Superior temporal gyrus (tissue), 1 donor: ENCODE measurements around the gene SACM1L.

Experiments
- DNase-seq: peaks from one replicate; pipeline ENCODE4 v3.0.0-alpha.2; 2016; ENCODE audit errors: extremely low spot score

SACM1L gene

DNA sequence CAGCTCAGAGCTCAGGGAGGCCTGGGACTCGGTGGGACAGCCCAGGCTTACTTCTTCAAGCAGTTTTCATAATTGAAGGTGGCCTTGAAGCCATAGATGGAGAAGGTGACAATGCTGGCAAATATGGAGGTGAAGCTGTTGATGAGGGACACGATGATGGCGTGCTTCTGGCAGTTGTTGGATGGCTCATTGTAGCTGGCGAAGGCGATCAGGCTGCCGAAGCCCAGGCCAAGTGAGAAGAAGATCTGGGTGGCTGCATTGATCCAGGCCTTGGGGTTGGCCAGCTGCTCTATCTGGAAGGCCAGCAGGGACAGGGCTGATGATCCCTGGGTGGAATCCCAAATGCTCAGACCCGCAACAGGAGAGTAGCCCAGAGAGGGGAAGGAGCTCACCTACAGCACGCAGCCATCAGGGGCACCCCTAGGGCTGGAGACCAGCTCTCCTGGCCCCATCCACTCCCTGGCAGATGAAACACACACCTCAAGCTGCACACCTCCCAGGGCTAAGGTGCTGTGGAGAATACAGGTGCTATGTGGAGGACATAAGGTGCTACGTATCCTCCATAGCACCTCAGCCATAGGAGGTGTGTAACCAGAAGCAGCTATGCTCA lies 82.1 kb downstream of the SACM1L start:
- no peak for DNase-seq

DNA sequence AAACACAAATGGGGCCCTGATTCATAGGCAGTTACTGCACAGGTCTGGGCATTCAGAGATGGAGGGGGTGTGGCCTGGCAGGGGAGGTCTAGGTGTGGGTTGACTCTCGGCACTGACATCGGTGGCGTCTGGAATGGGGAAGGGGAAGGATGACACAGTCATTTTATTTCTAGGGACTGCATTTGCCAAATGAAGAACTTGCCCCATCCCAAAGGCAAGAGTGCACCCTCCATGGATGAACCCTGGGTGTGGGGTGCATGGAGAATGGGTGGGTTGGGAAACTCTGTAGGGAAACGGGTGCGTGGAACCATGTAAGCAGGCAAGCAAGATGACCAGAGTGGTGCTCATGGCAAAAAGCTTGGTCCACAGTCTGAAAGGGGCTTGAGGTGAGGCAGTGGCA lies 82.6 kb downstream of the SACM1L start:
- no peak for DNase-seq

DNA sequence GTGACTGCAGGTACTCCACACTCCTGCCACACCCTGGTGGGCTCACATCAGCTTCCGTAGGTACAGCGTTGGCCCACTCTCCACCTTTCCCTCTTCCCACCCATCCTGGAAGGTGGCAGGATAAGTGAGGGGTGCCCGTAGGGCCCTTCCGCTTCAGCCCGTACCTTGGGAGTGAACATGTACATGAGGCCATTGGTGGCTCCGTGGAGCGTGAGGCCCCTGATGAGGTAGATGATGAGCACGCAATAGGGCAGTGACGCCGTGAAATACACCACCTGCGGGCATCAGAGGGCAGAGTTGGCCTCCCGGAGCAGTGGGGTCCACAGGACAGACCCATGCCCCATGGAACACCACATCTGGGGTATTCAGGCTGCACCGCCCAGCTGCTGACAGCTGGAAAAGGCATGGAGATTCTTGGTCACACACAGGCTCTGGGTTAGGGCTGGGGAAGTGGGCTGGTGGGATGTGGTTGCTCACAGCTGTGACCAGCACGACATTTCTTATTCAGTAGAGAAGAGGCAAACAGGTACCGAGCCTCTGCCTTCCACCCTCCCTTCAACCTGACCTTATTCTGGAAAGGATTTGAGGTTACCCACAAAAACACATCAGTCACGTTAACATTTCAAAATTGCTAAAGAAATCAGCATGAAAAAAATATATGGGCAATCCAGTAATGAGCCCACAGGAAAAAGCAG lies 83.3 kb downstream of the SACM1L start:
- DNase-seq: no peak

DNA sequence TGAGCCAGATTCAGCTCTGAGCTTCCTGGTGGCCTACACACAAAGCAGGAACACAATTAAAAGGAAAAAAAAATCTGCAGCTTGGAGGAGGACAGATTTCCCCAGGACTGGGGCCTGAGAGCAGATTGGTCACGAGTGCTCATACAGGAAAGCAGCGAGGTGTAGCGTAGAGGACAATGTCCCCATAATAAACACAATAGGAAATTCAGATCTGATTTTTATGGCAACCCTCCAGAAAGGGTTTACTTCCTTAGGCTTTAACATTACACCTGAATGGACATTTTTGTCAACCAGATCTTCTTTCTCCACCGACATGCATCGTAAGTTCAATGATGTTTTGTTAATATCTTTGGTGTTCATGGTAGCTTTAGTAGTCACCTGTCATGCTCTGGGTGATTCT lies 83.9 kb downstream of the SACM1L start:
- no peak for DNase-seq

DNA sequence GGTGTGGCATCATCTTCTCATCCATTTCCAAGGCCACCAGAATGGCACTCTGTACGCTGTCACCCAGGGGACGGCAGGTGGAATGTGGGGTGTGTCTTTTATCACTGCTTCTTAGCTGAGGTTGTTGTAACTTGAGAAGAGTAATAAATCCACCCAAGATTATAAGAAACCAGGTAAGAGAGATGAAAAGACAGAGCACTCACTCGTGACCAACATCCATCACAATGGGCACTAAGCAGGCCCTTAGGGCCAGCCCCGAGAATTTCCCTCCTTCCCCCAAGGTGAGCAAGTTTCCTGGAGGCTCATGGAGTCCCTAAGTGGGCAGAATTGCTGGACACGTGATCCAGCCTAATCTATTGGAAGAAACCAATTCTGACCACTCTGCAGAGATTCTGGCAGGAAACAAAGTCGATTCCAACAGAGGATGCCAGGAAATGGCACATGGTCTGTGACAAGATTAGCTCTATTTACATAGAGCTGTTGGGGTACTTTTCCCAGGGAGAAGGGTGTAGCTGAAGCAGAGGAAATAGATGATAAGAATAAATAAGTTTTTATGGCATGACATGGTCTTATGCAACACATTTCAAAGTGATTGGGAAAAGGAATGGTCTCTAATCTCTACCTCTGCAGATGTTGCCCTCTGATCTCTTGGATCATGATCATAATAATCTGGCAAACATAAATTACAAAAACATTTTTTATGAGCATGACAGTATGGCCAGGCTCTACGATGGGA lies 84.7 kb downstream of the SACM1L start:
- DNase-seq: no peak

DNA sequence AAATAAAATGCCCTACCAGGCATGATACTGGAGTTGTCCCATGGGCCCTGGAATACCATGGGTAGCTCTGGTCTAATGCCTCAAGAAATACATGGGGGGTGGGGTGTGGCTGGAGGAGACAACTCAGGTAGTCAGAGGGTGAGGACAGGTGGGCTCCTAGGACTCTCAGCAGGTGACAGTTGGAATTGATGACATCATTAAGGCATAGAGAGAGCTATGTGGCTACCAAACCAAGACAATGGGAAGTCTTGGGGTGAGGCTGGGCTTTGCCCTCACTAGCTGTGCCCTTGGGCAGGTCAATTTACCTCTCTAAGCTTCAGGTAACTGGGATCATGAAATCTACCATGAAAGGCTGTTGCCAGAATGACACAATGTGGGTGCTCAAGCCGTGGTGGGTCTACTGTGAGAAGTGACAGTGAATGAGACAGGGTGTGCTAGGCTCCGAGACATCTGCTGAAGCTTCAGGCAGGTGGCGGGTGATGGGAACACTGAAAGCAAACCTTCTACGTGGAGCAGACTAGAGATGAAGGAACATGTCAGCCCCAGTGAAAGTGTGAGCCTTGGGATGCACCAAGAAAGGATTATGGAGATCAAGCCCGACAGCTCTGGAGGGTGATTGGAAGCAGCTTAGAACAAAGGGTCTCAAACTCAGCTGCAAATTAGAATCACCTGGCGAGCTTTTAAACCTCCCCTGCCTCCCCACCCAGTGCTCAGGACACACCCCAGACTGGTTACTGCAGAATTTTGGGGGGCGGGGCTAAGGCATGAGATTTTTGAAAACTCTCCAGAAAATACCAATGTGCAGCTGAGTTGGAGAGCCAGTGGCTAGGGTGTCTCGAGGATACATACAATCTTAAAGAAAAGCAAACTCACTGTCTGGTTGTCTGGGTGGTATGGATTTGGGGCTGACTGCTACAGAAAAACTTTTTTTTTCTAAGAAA lies 85.7 kb downstream of the SACM1L start:
- no peak for DNase-seq

DNA sequence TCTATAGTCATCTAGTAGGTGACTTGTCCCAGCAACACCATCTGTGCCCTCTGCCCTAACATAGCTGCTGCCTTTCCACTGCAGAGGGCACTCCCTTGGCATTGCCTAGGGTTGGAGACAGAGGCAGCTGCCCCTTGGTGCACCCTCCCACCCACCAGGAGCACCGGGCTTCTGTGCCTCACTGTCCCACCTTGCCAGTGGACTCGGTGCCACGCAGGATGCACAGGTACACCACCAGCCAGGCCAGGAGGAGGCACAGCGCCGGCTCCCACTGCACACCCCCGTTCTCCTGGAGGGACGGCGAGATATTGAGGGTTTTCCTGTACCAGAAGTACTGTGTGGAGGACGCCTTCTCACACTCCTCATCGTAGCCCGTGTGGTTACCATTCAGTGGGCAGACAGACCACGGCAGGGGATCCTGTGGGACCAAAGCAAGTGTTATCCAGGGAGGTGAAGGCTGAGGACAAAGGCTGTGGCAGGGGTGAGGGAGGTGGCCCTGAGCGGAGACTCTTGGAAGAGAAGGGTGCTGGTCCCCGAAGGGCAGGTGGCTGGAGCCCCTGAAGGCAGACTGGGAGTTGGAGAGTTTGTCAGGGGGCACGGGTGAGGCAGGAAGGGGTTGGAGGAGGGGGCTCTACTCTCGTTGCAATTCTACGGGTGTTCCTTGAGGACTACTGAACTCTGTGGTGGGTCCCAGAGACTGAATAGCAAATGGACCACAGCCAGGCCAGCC lies 86.5 kb downstream of the SACM1L start:
- no peak for DNase-seq

DNA sequence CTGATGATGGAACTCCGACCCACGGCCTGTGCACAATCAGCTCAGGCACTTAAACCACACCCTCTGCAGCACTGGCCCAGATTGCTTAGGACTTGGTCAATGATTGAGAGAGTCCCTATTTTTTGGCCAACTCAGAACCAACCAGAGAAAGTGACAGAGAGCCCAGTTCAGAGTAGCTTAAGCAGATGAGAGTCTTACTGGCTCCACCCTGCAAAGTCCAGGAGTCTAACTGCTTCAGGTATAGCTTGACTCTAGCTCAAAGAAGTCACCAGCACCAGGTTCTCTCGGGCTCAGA lies 87.1 kb downstream of the SACM1L start:
- no peak for DNase-seq

DNA sequence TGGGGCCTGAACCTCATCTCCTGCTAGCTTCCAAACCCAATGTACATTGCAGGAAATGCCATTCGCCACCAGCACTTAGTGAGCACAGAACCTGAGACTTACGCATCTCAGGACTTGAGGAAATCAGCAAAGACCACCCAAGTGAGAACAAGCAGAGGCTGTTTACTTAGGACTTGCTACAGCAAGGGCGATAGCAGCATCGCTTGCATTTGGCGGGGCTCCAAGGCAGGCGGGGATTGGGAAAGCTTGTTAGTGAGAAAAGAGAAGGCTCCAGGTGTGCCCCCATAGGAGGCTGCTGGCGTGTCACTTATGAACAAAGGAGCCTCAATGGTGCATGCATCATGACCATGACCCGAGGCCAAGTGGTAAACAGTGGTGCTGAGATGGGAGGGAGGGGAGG lies 87.4 kb downstream of the SACM1L start:
- DNase-seq: no peak

DNA sequence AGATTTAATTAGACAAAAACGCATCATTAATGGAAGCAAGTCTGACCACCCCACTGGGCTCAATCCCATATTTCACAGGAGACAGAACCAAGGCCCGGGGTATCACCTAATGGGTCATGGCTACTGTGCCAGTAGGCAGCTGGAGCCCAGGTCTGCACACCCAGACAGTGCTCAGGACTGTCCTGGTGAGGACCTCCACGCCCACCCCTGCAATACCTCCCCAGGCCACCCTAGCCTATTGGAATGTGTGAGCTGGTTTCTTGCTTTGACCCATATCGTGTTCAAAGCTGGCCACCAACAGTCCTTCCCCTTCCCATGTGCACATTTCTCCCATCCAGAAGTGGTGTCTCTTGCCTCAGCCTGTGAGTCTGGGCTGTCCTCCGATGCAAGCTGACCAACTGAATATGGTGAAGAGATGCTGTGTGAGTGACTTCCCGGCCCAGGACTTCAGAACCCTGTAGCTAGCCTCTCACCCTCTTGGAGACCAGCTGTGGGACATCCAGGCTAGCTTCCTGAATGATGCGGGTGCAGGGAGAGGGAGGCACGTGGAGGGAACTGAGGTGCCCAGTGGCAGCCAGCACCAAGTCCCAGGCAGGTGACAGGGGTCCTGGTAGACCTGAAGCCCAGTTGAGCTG lies 88.0 kb downstream of the SACM1L start:
- DNase-seq: no peak

DNA sequence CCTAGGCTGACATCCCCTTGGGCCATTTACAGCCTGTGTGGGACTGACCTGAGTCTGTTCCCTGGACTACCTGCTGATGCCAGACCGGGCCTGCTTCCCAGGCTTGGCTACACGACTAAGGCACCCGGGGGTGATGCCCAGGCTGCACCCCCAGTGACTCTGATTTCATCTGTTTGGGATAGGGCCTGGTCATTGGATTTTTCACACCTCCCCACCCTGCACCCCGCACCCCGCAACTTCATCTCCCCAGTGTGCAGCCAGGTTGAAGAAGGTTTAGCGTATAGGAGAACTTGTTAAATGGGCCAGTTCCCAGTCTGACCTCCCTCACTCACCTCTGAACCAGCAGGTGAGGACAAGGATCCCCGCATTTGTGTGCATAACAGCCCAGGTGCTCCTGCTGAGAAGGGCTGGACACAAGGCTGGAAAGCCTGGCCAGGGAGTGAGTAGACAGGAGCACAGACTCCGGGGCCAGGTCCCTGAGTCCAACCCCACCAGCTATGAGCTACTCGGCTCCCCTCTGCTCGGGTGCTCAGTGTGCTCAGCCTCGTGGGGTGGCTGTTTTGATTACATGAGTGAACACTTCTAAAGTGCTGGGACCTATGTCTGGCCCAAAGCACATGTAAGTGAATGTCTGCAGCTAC lies 88.7 kb downstream of the SACM1L start:
- DNase-seq: no peak

DNA sequence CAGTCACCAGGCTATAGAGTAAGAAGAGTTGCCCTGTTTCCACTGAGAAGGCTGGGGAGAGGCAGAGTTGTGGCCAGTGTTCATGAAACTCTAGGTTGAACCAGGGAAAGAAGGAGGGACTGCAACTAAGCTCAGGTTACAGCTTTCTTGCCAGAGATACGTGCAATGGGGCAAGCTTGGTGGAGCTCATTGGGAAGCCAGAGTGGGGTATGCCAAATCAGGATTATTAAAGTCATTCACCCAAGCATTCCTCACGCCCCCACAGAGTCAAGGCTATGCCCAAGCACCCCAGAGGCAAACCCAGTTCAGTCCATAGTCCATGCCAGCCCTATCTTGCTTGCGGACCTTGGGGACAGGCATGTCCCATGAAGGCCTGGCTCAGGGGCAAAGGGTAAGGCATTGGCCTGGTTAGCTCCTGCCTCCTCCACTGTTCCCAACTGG lies 89.6 kb downstream of the SACM1L start:
- DNase-seq: no peak

DNA sequence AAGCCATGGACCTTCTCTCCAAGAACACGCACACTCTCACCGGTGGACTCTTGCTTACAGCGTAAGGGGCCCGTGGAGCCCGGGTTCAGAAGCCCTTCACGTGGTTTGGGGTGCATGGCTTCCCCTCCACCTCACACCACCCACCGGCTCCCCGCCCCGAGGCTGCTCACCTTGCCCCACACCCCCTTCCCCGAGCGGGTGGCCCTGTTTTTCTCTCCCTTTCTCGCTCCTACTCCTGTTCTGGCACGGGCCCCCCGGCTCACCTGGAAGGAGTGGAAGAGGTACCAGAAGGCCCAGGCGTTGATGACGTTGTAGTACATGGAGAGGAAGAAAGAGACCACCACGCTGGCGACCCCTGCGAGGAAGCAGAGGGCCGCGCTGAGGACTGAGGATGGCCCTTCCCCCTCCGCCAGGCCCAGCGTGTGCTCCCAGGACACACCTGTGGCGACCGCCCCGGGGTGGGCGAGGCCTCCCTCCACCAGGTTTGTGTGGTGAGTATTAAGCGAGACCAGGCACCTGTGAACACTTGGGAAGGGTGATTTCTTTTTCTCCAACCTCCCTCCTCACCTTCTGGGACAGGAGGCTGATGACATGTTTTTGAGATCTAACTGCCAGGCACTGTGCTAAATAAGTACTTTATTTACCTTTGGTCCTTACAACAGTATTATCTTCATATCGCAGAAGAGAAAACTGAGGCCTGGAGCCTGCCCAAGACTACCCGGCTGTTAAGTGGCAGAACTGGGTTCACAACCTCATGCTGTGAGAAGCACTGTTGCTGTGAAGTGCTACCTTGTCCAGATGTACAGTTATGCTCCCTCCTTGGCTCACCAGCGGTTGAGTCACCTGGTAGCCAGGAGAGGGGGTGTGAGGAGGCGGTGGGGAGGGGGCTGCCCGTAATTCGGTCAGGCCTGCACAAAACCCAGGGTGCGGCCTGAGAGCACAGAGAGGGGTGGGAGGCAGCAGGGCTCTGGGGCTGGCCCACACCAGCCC lies 90.8 kb downstream of the SACM1L start:
- DNase-seq: no peak

DNA sequence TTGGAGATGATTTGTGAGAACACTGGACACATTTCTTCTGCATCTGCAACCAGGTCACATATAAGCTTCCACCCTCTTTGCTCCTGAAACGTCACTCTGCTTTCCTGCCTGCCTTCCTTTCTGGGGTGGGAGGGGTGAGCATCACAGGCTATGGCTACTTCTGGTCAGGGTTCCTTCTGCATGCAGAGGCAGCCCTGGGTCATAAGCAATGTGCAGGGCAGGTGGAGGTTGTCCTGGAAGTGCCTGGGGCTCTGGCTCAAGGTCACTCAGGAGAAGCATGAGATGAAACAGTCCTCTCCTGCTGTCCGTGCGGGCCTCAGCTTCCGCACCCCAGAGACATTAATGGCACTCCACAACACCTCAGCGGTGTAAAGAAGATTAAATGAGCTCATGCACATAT lies 92.1 kb downstream of the SACM1L start:
- no peak for DNase-seq

DNA sequence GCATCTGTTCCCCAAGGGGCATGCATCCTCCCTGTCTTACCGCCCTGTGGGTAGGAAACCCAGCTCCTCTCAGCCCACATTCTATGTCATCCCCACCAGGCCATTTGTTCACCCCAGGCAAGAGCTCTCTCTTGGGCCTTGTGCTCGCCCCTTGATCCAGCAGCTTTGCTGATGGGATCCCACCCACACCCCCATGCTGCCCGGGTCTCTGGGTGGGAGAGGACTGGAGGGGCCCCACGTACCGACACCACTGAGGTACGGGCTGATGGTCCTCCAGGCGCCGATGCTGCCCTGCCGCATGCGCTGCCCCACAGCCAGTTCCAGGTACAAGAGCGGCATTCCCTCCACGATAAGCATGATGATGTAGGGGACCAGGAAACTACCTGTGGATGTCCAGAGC lies 92.6 kb downstream of the SACM1L start:
- DNase-seq: no peak

DNA sequence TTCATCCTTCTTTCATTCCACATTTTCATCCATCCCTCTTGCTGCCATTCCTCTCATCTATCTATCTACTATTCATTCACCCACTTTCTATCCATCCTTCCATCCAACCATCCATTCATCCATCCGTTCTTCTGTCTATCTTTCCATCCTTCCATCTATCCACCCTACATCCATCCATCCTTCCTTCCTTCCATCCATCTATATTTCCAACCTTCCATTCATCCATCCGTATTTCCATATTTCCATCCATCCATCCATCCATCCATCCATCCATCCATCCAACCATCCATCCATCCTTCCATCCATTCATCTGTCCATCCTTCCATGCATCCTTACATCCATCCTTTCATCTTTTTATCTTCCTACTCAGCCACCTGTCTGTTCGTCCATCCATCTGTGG lies 93.2 kb downstream of the SACM1L start:
- no peak for DNase-seq

DNA sequence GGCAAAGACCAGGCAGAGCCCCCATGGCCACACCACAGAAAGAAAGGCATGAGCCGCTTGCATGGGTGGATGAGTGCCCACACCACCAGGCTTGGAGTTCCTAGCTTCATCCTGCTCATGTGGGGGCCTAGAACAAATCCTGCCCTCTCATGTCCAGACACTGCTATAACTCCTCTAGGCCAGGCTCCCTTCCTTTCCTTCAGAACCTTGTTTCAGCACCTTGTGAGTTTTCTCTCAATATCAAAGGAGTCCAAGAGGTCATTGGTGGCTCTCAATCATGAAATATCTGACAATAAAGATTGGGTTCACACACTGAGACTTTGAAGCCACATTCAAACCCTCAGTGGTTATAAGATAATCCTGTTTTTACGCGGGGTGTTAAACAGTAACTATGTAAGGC lies 94.5 kb downstream of the SACM1L start:
- no peak for DNase-seq

DNA sequence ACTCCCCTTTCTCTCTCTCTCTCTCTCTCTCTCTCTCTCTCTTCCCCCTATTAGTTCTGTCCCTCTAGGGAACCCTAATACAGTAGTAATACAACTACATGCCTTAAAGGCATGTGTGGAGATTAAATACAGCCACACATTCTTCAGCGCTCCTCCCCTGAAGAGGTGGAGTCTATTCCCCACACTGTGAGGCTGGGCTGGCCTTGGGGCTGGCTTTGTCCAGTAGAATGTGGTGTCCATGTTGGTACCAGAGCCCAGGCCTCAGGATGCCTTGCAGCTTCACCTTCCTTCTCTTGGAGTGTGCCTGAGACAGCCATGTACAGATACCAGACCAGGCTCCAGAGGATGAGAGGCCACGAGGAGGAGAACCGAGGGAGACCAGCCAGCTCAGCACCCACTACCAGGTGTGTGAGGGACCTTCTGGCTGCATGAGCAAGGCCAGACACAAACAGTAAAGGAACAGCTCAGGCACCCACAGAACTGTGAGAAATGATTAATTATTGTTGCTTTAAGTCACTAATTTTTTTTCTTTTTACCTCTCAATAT lies 96.5 kb downstream of the SACM1L start:
- DNase-seq: no peak
